HEK293 (cell line): ENCODE measurements around the gene EEIG2.

Experiments used
- CTCF ChIA-PET: fragments of 350-600 bp; formaldehyde crosslinking; extraction: SDS; loops from one replicate; lab custom pipeline; 2021; ENCODE audit warnings: antibody characterized with exemption; lab: Yijun Ruan, JAX
- POLR2A ChIA-PET: fragments of 300-600 bp; formaldehyde crosslinking; extraction: SDS; loops from one replicate; lab custom pipeline; 2020; ENCODE audit warnings: antibody characterized with exemption, inconsistent platforms; lab: Yijun Ruan, JAX
- H3K27ac ChIP-seq: fragments of 200-500 bp; sonication (Bioruptor generic); 2 replicates; pipeline ENCODE4 v1.5.1; 2014; ENCODE audit warnings: low read depth, low read length, control low read depth, inconsistent platforms; ENCODE audit errors: extremely low read depth
- H3K36me3 ChIP-seq, 2 experiments: fragments of 200-500 bp in 1 of 2; sonication (Bioruptor generic) in 1 of 2; 1 replicate in 1 of 2; 2 replicates in 1 of 2; pipeline ENCODE4 v1.5.1; 2014 to 2017; ENCODE audit warnings: inconsistent platforms in 2 of 2, low read length in 2 of 2; ENCODE audit not compliant: control insufficient read depth in 2 of 2, insufficient read depth in 1 of 2
- H3K4me1 ChIP-seq: fragments of 200-500 bp; sonication (Bioruptor generic); 2 replicates; pipeline ENCODE4 v1.5.1; 2014; ENCODE audit warnings: mild to moderate bottlenecking, low read length, inconsistent platforms; ENCODE audit not compliant: control insufficient read depth, insufficient read depth
- H3K4me3 ChIP-seq: 2 replicates; pipeline ENCODE4 v1.5.1; 2011; ENCODE audit warnings: low read depth, mild to moderate bottlenecking, control low read depth, low read length, moderate library complexity
- H3K9me3 ChIP-seq: fragments of 200-500 bp; sonication (Bioruptor generic); 2 replicates; pipeline ENCODE4 v1.5.1; 2014; ENCODE audit warnings: low read depth, low read length, inconsistent platforms; ENCODE audit not compliant: control insufficient read depth, insufficient read depth
- AEBP2 ChIP-seq: fragments of 450-650 bp; formaldehyde crosslinking; IDR thresholded peaks from 2 replicates; pipeline ENCODE4 v1.5.1; 2016; ENCODE audit warnings: missing biosample characterization, missing genetic modification characterization, borderline replicate concordance
- GLI2 ChIP-seq: fragments of 450-650 bp; formaldehyde crosslinking; IDR thresholded peaks from 2 replicates; pipeline ENCODE4; 2017; ENCODE audit warnings: missing biosample characterization, missing genetic modification characterization, low read depth, borderline replicate concordance
- KLF16 ChIP-seq: fragments of 450-650 bp; formaldehyde crosslinking; IDR thresholded peaks from 2 replicates; pipeline ENCODE4 v1.5.1; 2017; ENCODE audit warnings: missing biosample characterization, missing genetic modification characterization
- KLF9 ChIP-seq: fragments of 450-650 bp; formaldehyde crosslinking; IDR thresholded peaks from 2 replicates; pipeline ENCODE4 v1.5.1; 2016; ENCODE audit warnings: missing biosample characterization, missing genetic modification characterization, low read depth
- SALL2 ChIP-seq: fragments of 450-650 bp; formaldehyde crosslinking; IDR thresholded peaks from 2 replicates; pipeline ENCODE4 v1.5.0; 2017; ENCODE audit warnings: missing biosample characterization, mild to moderate bottlenecking, missing genetic modification characterization, borderline replicate concordance
- SP7 ChIP-seq: fragments of 450-650 bp; formaldehyde crosslinking; IDR thresholded peaks from 2 replicates; pipeline ENCODE4 v1.5.1; 2016; ENCODE audit warnings: missing biosample characterization, missing genetic modification characterization
- YY2 ChIP-seq: fragments of 450-650 bp; formaldehyde crosslinking; IDR thresholded peaks from 2 replicates; pipeline ENCODE4 v1.5.1; 2016; ENCODE audit warnings: missing biosample characterization, missing genetic modification characterization
- ZBTB21 ChIP-seq: fragments of 450-650 bp; formaldehyde crosslinking; IDR thresholded peaks from 2 replicates; pipeline ENCODE4 v1.5.1; 2017; ENCODE audit warnings: missing biosample characterization, missing genetic modification characterization
- ZFP3 ChIP-seq: fragments of 450-650 bp; formaldehyde crosslinking; IDR thresholded peaks from 2 replicates; pipeline ENCODE4 v1.5.1; 2016; ENCODE audit warnings: low read depth, missing biosample characterization, missing genetic modification characterization
- ZNF114 ChIP-seq: fragments of 450-650 bp; formaldehyde crosslinking; IDR thresholded peaks from 2 replicates; pipeline ENCODE4 v1.5.0; 2017; ENCODE audit warnings: missing biosample characterization, missing genetic modification characterization
- ZNF138 ChIP-seq: fragments of 450-650 bp; formaldehyde crosslinking; IDR thresholded peaks from 2 replicates; pipeline ENCODE4 v1.5.1; 2016; ENCODE audit warnings: missing biosample characterization, missing genetic modification characterization, borderline replicate concordance
- ZNF175 ChIP-seq: fragments of 450-650 bp; formaldehyde crosslinking; IDR thresholded peaks from 2 replicates; pipeline ENCODE4 v1.5.1; 2016; ENCODE audit warnings: missing biosample characterization, missing genetic modification characterization
- ZNF248 ChIP-seq: fragments of 450-650 bp; formaldehyde crosslinking; IDR thresholded peaks from 2 replicates; pipeline ENCODE4 v1.5.1; 2017; ENCODE audit warnings: missing biosample characterization, missing genetic modification characterization
- ZNF341 ChIP-seq: fragments of 450-650 bp; formaldehyde crosslinking; IDR thresholded peaks from 2 replicates; pipeline ENCODE4; 2016; ENCODE audit warnings: low read depth, missing biosample characterization, missing genetic modification characterization
- ZNF473 ChIP-seq: fragments of 450-650 bp; formaldehyde crosslinking; IDR thresholded peaks from 2 replicates; pipeline ENCODE4 v1.5.1; 2017; ENCODE audit warnings: missing biosample characterization, missing genetic modification characterization
- ZNF561 ChIP-seq: fragments of 450-650 bp; IDR thresholded peaks from 2 replicates; pipeline ENCODE4 v1.5.1; 2018; ENCODE audit warnings: missing biosample characterization, missing genetic modification characterization, borderline replicate concordance
- ZNF701 ChIP-seq: fragments of 450-650 bp; formaldehyde crosslinking; IDR thresholded peaks from 2 replicates; pipeline ENCODE4 v1.5.1; 2016; ENCODE audit warnings: missing biosample characterization, missing genetic modification characterization
- ZNF785 ChIP-seq: fragments of 450-650 bp; formaldehyde crosslinking; IDR thresholded peaks from 2 replicates; pipeline ENCODE4 v1.5.1; 2016; ENCODE audit warnings: missing biosample characterization, missing genetic modification characterization
- ZSCAN18 ChIP-seq: fragments of 450-650 bp; formaldehyde crosslinking; IDR thresholded peaks from 2 replicates; pipeline ENCODE4 v1.5.1; 2016; ENCODE audit warnings: missing biosample characterization, missing genetic modification characterization
- TF ChIP-seq, protein P1 (sequence below): fragments of 450-650 bp; formaldehyde crosslinking; IDR thresholded peaks from 2 replicates; pipeline ENCODE4 v1.5.1; 2016; ENCODE audit warnings: missing biosample characterization, missing genetic modification characterization
- TF ChIP-seq, protein P2 (sequence below): fragments of 450-650 bp; formaldehyde crosslinking; IDR thresholded peaks from 2 replicates; pipeline ENCODE4; 2016; ENCODE audit warnings: missing biosample characterization, missing genetic modification characterization

The EEIG2 gene

DNA sequence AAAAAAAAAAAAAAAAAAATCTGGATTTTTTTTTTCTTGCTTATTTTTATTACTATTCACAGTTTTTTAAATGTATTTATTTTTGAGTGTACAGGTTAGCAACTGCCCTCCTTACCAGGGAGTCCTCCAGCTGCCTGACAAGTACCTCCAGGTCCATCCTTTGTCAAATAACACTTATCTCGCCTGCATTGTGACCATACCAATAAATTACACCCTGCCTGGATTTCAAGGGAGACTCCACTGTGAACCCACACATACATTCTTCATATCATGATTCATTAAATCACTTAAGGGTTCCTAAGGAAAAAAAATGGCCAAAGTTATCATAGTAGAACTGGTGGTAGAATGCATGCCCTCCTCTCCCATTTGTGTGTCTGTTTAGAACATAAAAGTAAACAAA is 38.4 kb downstream of the EEIG2 start:
- TF ChIP-seq SP7 (no peak), KLF16 (tag by site-specific recombination) (no peak), ZNF248 (no peak), SALL2 (tag by site-specific recombination) (no peak), ZNF175 (tag by site-specific recombination) (no peak), ZNF701 (tag by site-specific recombination) (no peak)
- POLR2A ChIA-PET = no interaction called here
- Histone ChIP-seq H3K9me3 (no peaks in the 10 kb centered on the region), H3K4me3 (no peak overlapping the region), H3K4me1 (peaks cover 2% of the 10 kb centered on the region; the same call in 1 of the 2 replicates), H3K36me3 (peaks cover 0 to 17% of the 10 kb centered on the region in 2 experiments; a peak in 1 of 3 replicates), H3K27ac (no peak overlapping the region)
- CTCF ChIA-PET = no interaction called here

GRCh38 chr1:108600504-108600903 is 40.6 kb downstream of the EEIG2 start:
- Histone ChIP-seq H3K9me3 (no peaks in the 10 kb centered on the region), H3K27ac (no peak overlapping the region), H3K4me3 (no peak overlapping the region), H3K36me3 (peaks cover 0 to 21% of the 10 kb centered on the region in 2 experiments; a peak in 1 of 3 replicates), H3K4me1 (peaks cover 2% of the 10 kb centered on the region; the same call in 1 of the 2 replicates)
- CTCF ChIA-PET = no interaction called here
- TF ChIP-seq GLI2 (tag by site-specific recombination) = no peak
- no peak for TF ChIP-seq ZSCAN18 (tag by site-specific recombination)
- TF ChIP-seq, protein P1, sequence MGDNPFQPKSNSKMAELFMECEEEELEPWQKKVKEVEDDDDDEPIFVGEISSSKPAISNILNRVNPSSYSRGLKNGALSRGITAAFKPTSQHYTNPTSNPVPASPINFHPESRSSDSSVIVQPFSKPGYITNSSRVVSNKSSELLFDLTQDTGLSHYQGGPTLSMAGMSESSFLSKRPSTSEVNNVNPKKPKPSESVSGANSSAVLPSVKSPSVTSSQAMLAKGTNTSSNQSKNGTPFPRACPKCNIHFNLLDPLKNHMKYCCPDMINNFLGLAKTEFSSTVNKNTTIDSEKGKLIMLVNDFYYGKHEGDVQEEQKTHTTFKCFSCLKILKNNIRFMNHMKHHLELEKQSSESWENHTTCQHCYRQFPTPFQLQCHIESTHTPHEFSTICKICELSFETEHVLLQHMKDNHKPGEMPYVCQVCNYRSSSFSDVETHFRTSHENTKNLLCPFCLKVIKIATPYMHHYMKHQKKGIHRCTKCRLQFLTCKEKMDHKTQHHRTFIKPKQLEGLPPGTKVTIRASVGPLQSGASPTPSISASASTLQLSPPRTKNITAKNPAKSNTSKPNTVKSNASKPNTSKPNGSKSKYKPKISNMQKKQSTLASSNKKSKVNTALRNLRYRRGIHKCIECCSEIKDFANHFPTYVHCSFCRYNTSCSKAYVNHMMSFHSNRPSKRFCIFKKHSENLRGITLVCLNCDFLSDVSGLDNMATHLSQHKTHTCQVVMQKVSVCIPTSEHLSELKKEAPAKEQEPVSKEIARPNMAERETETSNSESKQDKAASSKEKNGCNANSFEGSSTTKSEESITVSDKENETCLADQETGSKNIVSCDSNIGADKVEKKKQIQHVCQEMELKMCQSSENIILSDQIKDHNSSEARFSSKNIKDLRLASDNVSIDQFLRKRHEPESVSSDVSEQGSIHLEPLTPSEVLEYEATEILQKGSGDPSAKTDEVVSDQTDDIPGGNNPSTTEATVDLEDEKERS (tag by site-specific recombination) = no peak
- TF ChIP-seq ZBTB21 = no peak
- TF ChIP-seq ZNF138 (tag by site-specific recombination) = no peak
- no peak for TF ChIP-seq AEBP2 (tag by site-specific recombination)
- TF ChIP-seq, protein P2, sequence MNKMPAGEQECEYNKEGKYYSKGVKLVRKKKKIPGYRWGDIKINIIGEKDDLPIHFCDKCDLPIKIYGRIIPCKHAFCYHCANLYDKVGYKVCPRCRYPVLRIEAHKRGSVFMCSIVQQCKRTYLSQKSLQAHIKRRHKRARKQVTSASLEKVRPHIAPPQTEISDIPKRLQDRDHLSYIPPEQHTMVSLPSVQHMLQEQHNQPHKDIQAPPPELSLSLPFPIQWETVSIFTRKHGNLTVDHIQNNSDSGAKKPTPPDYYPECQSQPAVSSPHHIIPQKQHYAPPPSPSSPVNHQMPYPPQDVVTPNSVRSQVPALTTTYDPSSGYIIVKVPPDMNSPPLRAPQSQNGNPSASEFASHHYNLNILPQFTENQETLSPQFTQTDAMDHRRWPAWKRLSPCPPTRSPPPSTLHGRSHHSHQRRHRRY (tag by site-specific recombination) = no peak
- TF ChIP-seq ZNF473 (tag by site-specific recombination) = no peak
- TF ChIP-seq YY2 (tag by site-specific recombination) = no peak
- TF ChIP-seq ZNF785 (tag by site-specific recombination) = no peak
- no peak for TF ChIP-seq ZNF114 (tag by site-specific recombination)
- TF ChIP-seq KLF9 (tag by site-specific recombination) = no peak
- no peak for TF ChIP-seq ZNF341 (tag by site-specific recombination)
- TF ChIP-seq ZFP3 (tag by site-specific recombination) = no peak
- TF ChIP-seq ZNF561 (tag by site-specific recombination) = no peak
- POLR2A ChIA-PET = no interaction called here
